Lower leg skin (tissue), 4 donors: ENCODE data around the gene USP33. TPM values are rescaled to one million over a fixed set of nuclear protein-coding genes. Genes with fewer than 3 reads are reported as not detected.
"Not testable (repeated sequence)": the region's sequence is repeated elsewhere in the genome, so short reads cannot be mapped to it uniquely, and the experiment has no call there.

Source experiments
- DNase-seq, 2 donors: peaks; one replicate each; pipeline ENCODE4 v3.0.0-alpha.2; 2019; ENCODE audit warnings: low spot score in 2 of 2
- H3K4me3 ChIP-seq: fragments of 200-600 bp; sonication (generic); 2 replicates; pipeline ENCODE4 v1.5.1; 2017; ENCODE audit warnings: mild to moderate bottlenecking, low read depth; ENCODE audit not compliant: poor library complexity, severe bottlenecking
- POLR2A ChIP-seq, 2 donors: fragments of 450-650 bp; IDR thresholded peaks; one replicate each; pipeline ENCODE4 v1.6.1; 2016 to 2017; ENCODE audit warnings: antibody characterized with exemption in 2 of 2, mild to moderate bottlenecking in 1 of 2, moderate library complexity in 1 of 2
- WGBS, 2 donors: methylation state at CpG; one replicate each; pipeline ENCODE4 v1.1.5; 2018; 5-methylcytosine and 5-hydroxymethylcytosine counted together
- intact Hi-C: fragments of 100-400 bp; cut with DNase I; formaldehyde crosslinking; loops from one replicate; pipeline ENCODE4 v1.15.0; 2023; ENCODE audit warnings: low total_unique reads
- total RNA-seq, 4 donors: library from RNA; depleted of rRNA; stranded (reverse); fragments of >200 nt; gene quantifications; one replicate each; pipeline ENCODE4 v1.1.0, GENCODE V29; 2016
- TF ChIP-seq, protein P1 (sequence below), 3 donors: fragments of 450-650 bp; IDR thresholded peaks; one replicate each; pipeline ENCODE4 v1.5.1; 2016; ENCODE audit warnings: antibody characterized with exemption in 3 of 3, mild to moderate bottlenecking in 3 of 3, moderate library complexity in 2 of 3

The USP33 gene
- total RNA-seq, result 10 to 100 TPM; 38.4 to 54.6 (median 40.7) TPM

DNA sequence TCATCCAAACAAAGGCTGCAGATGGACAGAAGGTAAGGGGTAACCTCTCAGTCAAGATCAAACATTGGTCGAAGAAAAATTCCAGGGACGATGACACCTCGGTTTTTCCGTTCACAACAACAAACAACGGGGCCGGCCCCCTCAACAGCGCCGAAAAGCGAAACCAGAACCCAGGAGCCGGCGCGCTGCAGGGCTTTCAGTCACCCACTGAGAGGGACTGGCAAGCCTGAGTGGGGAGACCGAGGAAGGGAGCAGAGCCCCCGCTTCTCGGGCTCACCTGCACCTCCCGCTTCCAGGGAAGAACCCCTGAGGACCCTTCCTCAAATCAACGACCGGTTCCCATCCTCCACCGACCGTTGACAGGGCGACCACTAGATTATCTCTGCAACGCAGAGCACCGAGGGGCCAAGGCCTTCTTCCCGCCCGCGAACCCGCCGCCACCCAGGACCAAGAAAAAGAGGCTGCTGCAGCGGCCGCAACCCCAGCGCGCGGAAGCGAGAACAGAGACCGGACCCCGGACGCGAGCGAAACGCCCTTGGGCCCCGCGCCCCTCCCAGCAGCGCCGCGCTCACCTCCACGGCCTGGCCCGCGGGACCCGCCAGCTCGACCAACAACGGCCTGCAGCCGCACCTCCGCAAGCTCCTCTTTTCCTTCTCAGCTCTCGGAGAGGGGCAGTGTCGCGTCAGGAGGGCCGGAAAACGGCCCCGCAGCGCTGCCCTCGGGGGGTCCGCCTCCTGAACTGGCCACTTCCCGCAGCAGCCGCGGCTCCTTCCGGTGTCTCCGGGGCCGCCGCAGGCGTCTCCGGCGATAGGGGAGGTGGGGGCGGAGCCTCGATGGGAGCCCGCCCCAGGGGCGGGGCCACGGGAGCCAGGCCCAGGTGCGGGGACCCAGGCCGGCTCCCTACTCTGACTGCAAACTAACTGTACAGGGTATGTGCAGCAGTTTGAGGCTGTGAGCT is at the start of gene USP33:
Gene USP33 (minus strand): TSS at position 782 of the 958 bp plus-strand sequence. CDS start 18,155 bp downstream, outside the sequence.
- peak; percentile 80 to 96 for DNase-seq
- 0% methylated on average over 48 to 76 of the region's 79 CpGs for WGBS, 2 donors
- TF ChIP-seq POLR2A (IDR thresholded peaks at IDR 0.05), result no peak
- TF ChIP-seq, protein P1, sequence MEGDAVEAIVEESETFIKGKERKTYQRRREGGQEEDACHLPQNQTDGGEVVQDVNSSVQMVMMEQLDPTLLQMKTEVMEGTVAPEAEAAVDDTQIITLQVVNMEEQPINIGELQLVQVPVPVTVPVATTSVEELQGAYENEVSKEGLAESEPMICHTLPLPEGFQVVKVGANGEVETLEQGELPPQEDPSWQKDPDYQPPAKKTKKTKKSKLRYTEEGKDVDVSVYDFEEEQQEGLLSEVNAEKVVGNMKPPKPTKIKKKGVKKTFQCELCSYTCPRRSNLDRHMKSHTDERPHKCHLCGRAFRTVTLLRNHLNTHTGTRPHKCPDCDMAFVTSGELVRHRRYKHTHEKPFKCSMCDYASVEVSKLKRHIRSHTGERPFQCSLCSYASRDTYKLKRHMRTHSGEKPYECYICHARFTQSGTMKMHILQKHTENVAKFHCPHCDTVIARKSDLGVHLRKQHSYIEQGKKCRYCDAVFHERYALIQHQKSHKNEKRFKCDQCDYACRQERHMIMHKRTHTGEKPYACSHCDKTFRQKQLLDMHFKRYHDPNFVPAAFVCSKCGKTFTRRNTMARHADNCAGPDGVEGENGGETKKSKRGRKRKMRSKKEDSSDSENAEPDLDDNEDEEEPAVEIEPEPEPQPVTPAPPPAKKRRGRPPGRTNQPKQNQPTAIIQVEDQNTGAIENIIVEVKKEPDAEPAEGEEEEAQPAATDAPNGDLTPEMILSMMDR (IDR thresholded peaks at IDR 0.05), result no peak
- intact Hi-C loops, result no loop called here
- peak within 1 kb of the TSS; percentile 99 for H3K4me3 ChIP-seq

DNA sequence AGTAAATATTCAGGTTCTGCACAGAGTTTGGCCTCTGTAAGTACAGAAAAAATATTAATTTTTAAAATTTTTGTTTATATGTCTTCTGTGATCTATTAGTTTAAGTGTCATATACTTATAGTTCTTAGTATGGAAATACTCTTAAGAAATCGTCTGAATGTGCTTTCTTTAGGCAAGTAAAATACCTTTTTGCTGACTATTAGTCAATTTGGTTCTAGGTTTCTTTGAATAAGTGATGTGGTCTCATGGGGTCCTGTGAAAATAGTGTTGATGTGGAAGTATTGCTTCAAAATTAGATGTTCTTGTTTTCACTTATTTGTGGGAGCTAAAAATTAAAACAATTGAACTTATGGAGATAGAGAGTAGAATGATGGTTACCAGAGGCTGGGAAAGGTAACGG is 43.7 kb upstream of the USP33 start:
- no peak overlapping the region for H3K4me3 ChIP-seq
- no peak for DNase-seq
- intact Hi-C loops, result no loop called here
- WGBS, 2 donors, result 50 to 70% methylated on average over 2 of the region's 2 CpGs
- no peak for TF ChIP-seq POLR2A (IDR thresholded peaks at IDR 0.05)
- TF ChIP-seq, protein P1 (IDR thresholded peaks at IDR 0.05), result no peak

DNA sequence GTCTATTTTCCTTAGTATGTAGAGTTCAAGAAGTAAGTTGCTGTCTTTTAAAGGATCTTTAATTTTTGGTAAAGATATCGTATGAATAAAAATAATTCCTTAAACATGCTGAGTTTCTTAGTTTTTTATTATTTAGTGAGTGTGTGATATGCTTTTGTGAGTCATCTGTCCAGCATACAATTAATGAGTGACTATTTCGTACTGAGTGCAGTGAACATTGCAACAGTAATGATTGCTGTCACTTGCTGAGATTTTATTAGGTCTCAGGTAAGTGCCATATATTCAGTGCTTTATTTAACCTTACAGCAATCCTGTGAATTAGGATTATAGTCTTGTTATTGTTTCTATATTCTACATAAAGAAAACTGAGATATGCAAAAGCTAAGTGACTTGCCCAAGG is 42.4 kb upstream of the USP33 start:
- intact Hi-C loops, result no loop called here
- TF ChIP-seq, protein P1 (IDR thresholded peaks at IDR 0.05), result no peak
- TF ChIP-seq POLR2A (IDR thresholded peaks at IDR 0.05), result no peak
- WGBS, 2 donors, result 91 to 96% methylated on average over 2 of the region's 2 CpGs
- no peak overlapping the region for H3K4me3 ChIP-seq
- no peak for DNase-seq

DNA sequence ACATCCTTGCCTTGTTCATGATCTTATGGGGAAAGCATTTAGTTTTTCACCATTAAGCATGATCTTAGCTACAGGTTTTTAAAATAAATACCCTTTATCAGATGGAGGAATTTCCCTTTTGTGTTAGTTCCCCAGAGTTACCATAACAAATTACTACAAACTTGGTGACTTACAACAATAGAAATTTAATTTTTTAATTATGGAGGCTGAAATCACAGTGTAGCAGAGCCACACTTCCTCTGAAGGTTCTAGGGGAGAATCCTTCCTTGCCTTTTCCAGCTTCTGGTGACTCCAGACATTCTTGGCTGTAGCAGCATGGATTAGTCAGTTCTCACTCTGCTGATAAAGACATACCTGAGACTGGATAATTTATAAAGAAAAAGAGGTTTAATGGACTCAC is 38.3 kb upstream of the USP33 start:
- no peak overlapping the region for H3K4me3 ChIP-seq
- intact Hi-C loops, result no loop called here
- no peak for TF ChIP-seq POLR2A (IDR thresholded peaks at IDR 0.05)
- DNase-seq, result no peak

DNA sequence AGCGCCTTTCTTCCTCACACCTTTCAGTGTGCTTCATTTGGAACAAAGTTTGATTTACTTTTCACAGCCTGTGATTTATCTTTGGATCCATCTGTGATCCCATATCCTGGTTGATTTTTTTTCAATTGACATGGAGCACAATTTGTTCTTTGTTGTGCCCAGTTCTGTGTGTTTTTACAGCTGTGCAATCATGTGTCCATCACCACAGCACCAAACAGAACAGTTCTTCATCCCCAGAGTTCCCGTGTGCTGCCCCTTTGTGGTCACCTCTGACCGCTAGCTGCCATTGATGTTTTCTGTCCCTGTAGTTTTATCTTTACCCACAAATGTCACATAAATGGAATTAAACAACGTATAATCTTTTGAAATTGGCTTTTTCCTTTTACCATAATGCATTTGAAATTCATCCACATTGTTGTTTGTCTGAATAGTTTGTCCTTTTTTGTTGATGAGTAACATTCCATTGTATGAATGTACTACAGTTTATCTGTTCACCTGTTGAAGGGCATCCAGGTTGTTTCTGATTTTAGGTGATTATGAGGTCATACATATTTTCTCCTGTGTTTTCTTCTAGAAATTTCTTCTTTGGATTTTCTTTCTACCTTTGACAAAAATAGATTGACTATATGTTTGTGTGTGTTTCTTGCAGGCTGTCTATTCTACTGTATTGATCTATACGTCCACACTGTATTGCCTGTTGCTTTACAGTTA is 37.2 kb upstream of the USP33 start:
- no peak for DNase-seq
- intact Hi-C loops, result no loop called here
- TF ChIP-seq POLR2A (IDR thresholded peaks at IDR 0.05), result no peak
- TF ChIP-seq, protein P1 (IDR thresholded peaks at IDR 0.05), result no peak
- no peak overlapping the region for H3K4me3 ChIP-seq
- WGBS, 2 donors, result 76 to 82% methylated on average over 5 of the region's 5 CpGs

DNA sequence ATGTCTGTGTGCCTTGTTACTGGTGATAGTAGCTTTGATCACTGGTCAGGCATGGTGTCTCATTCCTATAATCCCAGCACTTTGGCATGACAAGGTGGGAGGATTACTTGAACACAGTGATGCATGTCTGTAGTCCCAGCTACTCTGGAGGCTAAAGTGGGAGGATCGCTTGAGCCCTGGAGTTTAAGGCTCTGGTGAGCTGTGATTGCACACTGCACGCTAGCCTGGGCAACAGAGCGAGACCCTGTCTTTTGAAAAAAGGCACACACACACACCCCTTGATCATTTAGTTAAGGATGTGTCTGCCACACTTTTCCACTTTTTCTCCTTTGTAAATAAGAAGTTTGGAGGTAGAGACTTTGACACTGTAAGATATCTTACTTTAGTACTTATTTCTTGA is 34.9 kb upstream of the USP33 start:
- intact Hi-C loops, result no loop called here
- 95% methylated on average over 3 of the region's 3 CpGs for WGBS, 2 donors
- TF ChIP-seq, protein P1 (IDR thresholded peaks at IDR 0.05), result no peak
- no peak for TF ChIP-seq POLR2A (IDR thresholded peaks at IDR 0.05)
- no peak for DNase-seq
- no peak overlapping the region for H3K4me3 ChIP-seq

DNA sequence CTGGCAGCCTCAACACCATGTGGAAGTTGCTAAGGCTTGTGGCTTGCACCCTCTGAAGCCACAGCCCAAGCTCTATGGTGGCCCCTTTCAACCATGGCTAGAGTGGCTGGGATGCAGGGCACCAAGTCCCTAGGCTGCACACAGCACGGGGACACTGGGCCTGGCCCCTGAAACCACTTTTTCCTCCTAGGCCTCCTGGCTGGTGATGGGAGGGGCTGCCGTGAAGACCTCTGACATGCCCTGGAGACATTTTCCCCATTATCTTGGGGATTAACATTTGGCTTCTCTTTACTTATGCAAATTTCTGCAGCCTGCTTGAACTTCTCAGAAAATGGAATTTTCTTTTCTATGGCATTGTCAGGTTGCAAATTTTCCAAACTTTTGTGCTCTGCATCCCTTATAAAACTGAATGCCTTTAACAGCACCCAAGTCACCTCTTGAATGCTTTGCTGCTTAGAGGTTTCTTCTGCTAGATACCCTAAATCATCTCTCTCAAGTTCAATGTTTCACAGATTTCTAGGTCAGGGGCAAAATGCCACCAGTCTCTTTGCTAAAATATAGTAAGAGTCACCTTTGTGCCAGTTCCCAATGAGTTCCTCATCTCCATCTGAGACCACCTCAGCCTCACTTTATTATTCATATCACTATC is 26.6 kb upstream of the USP33 start:
- intact Hi-C loops, H3K4me3 ChIP-seq, DNase-seq: not testable (repeated sequence)
- 93 to 96% methylated on average over 2 of the region's 2 CpGs for WGBS, 2 donors
